OCI-LY1 (cell line): ENCODE results near the gene STK39.

Experiments used
- H2AFZ ChIP-seq: fragments of 200-600 bp; sonication (generic), shearing (Covaris generic); 2 replicates; pipeline ENCODE4 v1.6.0; 2014; ENCODE audit warnings: antibody characterized with exemption, mild to moderate bottlenecking, low read length
- H3F3A ChIP-seq: fragments of 200-600 bp; sonication (generic), shearing (Covaris generic); 2 replicates; pipeline ENCODE4 v1.6.0; 2014; ENCODE audit warnings: mild to moderate bottlenecking, antibody characterized with exemption, low read length, moderate library complexity; ENCODE audit not compliant: insufficient read depth
- H3K27ac ChIP-seq: fragments of 200-600 bp; sonication (generic); 2 replicates; pipeline ENCODE4 v1.5.1; 2014; ENCODE audit warnings: low read length, mixed run types, mild to moderate bottlenecking, low read depth; ENCODE audit not compliant: poor library complexity, severe bottlenecking
- H3K27me3 ChIP-seq: fragments of 200-600 bp; sonication (generic); 2 replicates; pipeline ENCODE4 v1.6.0; 2014; ENCODE audit warnings: antibody characterized with exemption, mild to moderate bottlenecking, low read length, moderate library complexity; ENCODE audit not compliant: insufficient read depth
- H3K36me3 ChIP-seq: fragments of 200-600 bp; sonication (generic); 2 replicates; pipeline ENCODE4 v1.6.1; 2014; ENCODE audit warnings: mild to moderate bottlenecking, antibody characterized with exemption, low read length, moderate library complexity, mixed read lengths; ENCODE audit not compliant: insufficient read depth
- H3K4me1 ChIP-seq: fragments of 200-600 bp; sonication (generic); 2 replicates; pipeline ENCODE4 v1.5.1; 2014; ENCODE audit warnings: mild to moderate bottlenecking, low read length, moderate library complexity; ENCODE audit not compliant: insufficient read depth, severe bottlenecking
- H3K4me2 ChIP-seq: fragments of 200-600 bp; sonication (generic), shearing (Covaris generic); 2 replicates; pipeline ENCODE4 v1.6.1; 2014; ENCODE audit warnings: low read length
- H3K4me3 ChIP-seq: fragments of 200-600 bp; sonication (generic); 2 replicates; pipeline ENCODE4 v1.5.1; 2014; ENCODE audit warnings: low read length, low read depth, mild to moderate bottlenecking, mixed read lengths; ENCODE audit not compliant: poor library complexity, severe bottlenecking
- H3K79me2 ChIP-seq: fragments of 200-600 bp; shearing (Covaris generic); 2 replicates; pipeline ENCODE4 v1.6.1; 2016; ENCODE audit warnings: mixed run types, low read length, mixed read lengths; ENCODE audit not compliant: insufficient read depth
- H3K9ac ChIP-seq: fragments of 200-600 bp; sonication (generic), shearing (Covaris generic); 2 replicates; pipeline ENCODE4 v1.6.1; 2014; ENCODE audit warnings: mild to moderate bottlenecking, low read length, mixed read lengths
- H3K9me2 ChIP-seq: fragments of 200-600 bp; sonication (generic), shearing (Covaris generic); 2 replicates; pipeline ENCODE4 v1.6.1; 2014; ENCODE audit warnings: low read depth, mild to moderate bottlenecking, low read length, mixed read lengths
- H3K9me3 ChIP-seq: fragments of 200-600 bp; shearing (Covaris generic); 2 replicates; pipeline ENCODE4 v1.6.1; 2014; ENCODE audit warnings: low read length, mixed read lengths
- H4K20me1 ChIP-seq: fragments of 200-600 bp; sonication (generic), shearing (Covaris generic); 2 replicates; pipeline ENCODE4 v1.6.0; 2016; ENCODE audit warnings: mild to moderate bottlenecking, low read length; ENCODE audit not compliant: insufficient read depth
- CTCF ChIP-seq: fragments of 200-600 bp; sonication (generic), shearing (Covaris generic); IDR thresholded peaks from 2 replicates; pipeline ENCODE4 v1.5.1; 2017; ENCODE audit warnings: mild to moderate bottlenecking, antibody characterized with exemption, low read length, moderate library complexity, mixed read lengths
- EZH2 ChIP-seq: fragments of 200-600 bp; sonication (generic), shearing (Covaris generic); IDR thresholded peaks from 2 replicates; pipeline ENCODE4 v1.8.0; 2017; ENCODE audit warnings: borderline replicate concordance, mixed run types, mild to moderate bottlenecking, antibody characterized with exemption, low read length, moderate library complexity, mixed read lengths

STK39 gene

GRCh38 chr2:168190590-168191336, 56.6 kb downstream of the STK39 start:
- Histone ChIP-seq H3K4me2 (no peak overlapping the region), H4K20me1 (no peaks in the 10 kb centered on the region), H3K4me3 (no peak overlapping the region), H3K4me1 (peaks cover 34% of the 10 kb centered on the region), H2AFZ (no peak overlapping the region), H3K79me2 (peaks cover 6% of the 10 kb centered on the region; the same call in 1 of the 2 replicates), H3K9me2 (no peaks in the 10 kb centered on the region), H3K27me3 (no peaks in the 10 kb centered on the region), H3K36me3 (no peaks in the 10 kb centered on the region), H3F3A (no peaks in the 10 kb centered on the region), H3K9me3 (no peaks in the 10 kb centered on the region), H3K27ac (no peak overlapping the region), H3K9ac (no peak overlapping the region)
- no peak for TF ChIP-seq EZH2
- no peak for TF ChIP-seq CTCF

- H3K9me2 ChIP-seq, result no peaks in the 10 kb centered on the region
- H3K9me3 ChIP-seq, result no peaks in the 10 kb centered on the region
- no peaks in the 10 kb centered on the region for H3F3A ChIP-seq
- no peaks in the 10 kb centered on the region for H4K20me1 ChIP-seq
- H3K4me2 ChIP-seq, result no peak overlapping the region
- no peak overlapping the region for H3K4me3 ChIP-seq
- H2AFZ ChIP-seq, result no peak overlapping the region
- H3K36me3 ChIP-seq, result no peaks in the 10 kb centered on the region
- H3K4me1 ChIP-seq, result peaks cover 26% of the 10 kb centered on the region
- no peaks in the 10 kb centered on the region for H3K27me3 ChIP-seq
- H3K27ac ChIP-seq, result no peak overlapping the region
- no peak overlapping the region for H3K9ac ChIP-seq
- TF ChIP-seq EZH2, result no peak
- no peak for TF ChIP-seq CTCF
- H3K79me2 ChIP-seq, result peaks cover 6% of the 10 kb centered on the region; the same call in 1 of the 2 replicates
These were observed 57.4 kb downstream of the STK39 start for GRCh38 chr2:168189835-168190569.

- TF ChIP-seq EZH2, result no peak
- no peak for TF ChIP-seq CTCF
- no peaks in the 10 kb centered on the region for H3F3A ChIP-seq
- H3K36me3 ChIP-seq, result no peaks in the 10 kb centered on the region
- no peaks in the 10 kb centered on the region for H3K9me3 ChIP-seq
- H4K20me1 ChIP-seq, result no peaks in the 10 kb centered on the region
- no peaks in the 10 kb centered on the region for H3K27me3 ChIP-seq
- H3K9ac ChIP-seq, result no peak overlapping the region
- H3K79me2 ChIP-seq, result peaks cover 6% of the 10 kb centered on the region; the same call in 1 of the 2 replicates
- no peak overlapping the region for H3K27ac ChIP-seq
- peaks cover 7% of the 10 kb centered on the region for H3K4me1 ChIP-seq
- no peak overlapping the region for H2AFZ ChIP-seq
- H3K4me2 ChIP-seq, result no peak overlapping the region
- no peaks in the 10 kb centered on the region for H3K9me2 ChIP-seq
- H3K4me3 ChIP-seq, result no peak overlapping the region
These were observed 59.4 kb downstream of the STK39 start for GRCh38 chr2:168188002-168188401.
